Pancreas (tissue), 10 donors: Measurements from ENCODE around the gene AGAP3. TPM values are rescaled to one million over a fixed set of nuclear protein-coding genes. Genes with fewer than 3 reads are reported as not detected.
A peak's percentile ranks its signal among the peaks of the same experiment; 100 is the strongest.

Experiments used
- ATAC-seq, 4 donors: fragments of 200-7000 bp; cut with Tn5 transposase; one replicate each; pipeline versions ENCODE4 v1.8.0 to v1.9.1; 2020; ENCODE audit warnings: mild to moderate bottlenecking in 4 of 4, moderate library complexity in 4 of 4
- DNase-seq, 6 donors: peaks; one replicate each; pipeline ENCODE4 v3.0.0-alpha.2; 2020
- FAIRE-seq: peaks from 2 replicates; lab custom pipeline; 2012; peaks lifted over from hg19 to GRCh38; lab: Jason Lieb, UNC
- H3K27ac ChIP-seq, 4 donors: fragments of 200-600 bp; sonication (generic); 1 replicate in 3 of 4; 2 replicates in 1 of 4; pipeline versions ENCODE4 v1.5.0 to v1.8.0; 2020
- H3K27me3 ChIP-seq, 4 donors: fragments of 200-600 bp; one replicate each; pipeline ENCODE4 v1.8.0; 2021
- H3K36me3 ChIP-seq, 3 donors: fragments of 200-600 bp; sonication (generic) in 1 of 3; one replicate each; pipeline versions ENCODE4 v1.5.0 to v1.8.0; 2020 to 2021
- H3K4me1 ChIP-seq, 3 donors: fragments of 200-600 bp; one replicate each; pipeline ENCODE4 v1.8.0; 2021
- H3K4me3 ChIP-seq, 4 donors: fragments of 200-600 bp; sonication (generic) in 2 of 4; one replicate each; pipeline versions ENCODE4 v1.5.0 to v1.8.0; 2020 to 2021
- H3K9me3 ChIP-seq, 4 donors: fragments of 200-600 bp; one replicate each; pipeline ENCODE4 v1.8.0; 2021
- WGBS, 2 donors: extraction: QIAGEN DNeasy Blood & Tissue Kit; methylation state at CpG; one replicate each; pipeline ENCODE4 v1.1.7; 2013; 5-methylcytosine and 5-hydroxymethylcytosine counted together
- intact Hi-C, 3 donors: fragments of 100-400 bp; cut with DNase I; formaldehyde crosslinking; loops; one replicate each; pipeline versions ENCODE4 v1.11.1 to v1.14.2; 2022
- polyA plus RNA-seq, 2 donors: library from polyadenylated mRNA; stranded (reverse); fragments of 200-250 nt; gene quantifications; one replicate each; pipeline ENCODE4 v1.2.3, GENCODE V29; 2013
- total RNA-seq, 6 donors: library from RNA; stranded (reverse); fragmentation: NEBNext Ultra II Directional in 4 of 6; extraction: Animal tissue kit (Norgen Biotek cat#: 25700) in 4 of 6; gene quantifications; one replicate each; pipeline versions ENCODE4 v1.2.1 to v1.2.4, GENCODE V29; 2021 to 2023
- TF ChIP-seq, protein P1 (sequence below), 4 donors: fragments of 200-600 bp; sonication (generic) in 3 of 4; IDR thresholded peaks; one replicate each; pipeline versions ENCODE4 v1.5.0 to v1.8.0; 2021; ENCODE audit warnings: antibody characterized with exemption in 4 of 4
- donor health status: healthy with polysubstance abuse.
- donor health status: DM: no; HTN: no; CAD: no; lungs with moderate emphysema.
- donor health status: DM: no; HTN: no; CAD: no.
- donor health status: control.
- donor health status: control.
- donor health status: Bipolar disorder and iron deficiency.
- donor health status: DM: yes; HTN: yes; CAD: no.
- donor health status: DM: no; HTN: no; CAD: no.
- donor health status: DM: no; HTN: no; CAD: no.
- donor health status: DM: yes; HTN: yes; CAD: no.

AGAP3 gene
- total and polyA plus RNA-seq, 8 donors: 41.5 to 93.9 (median 58.4) TPM

DNA sequence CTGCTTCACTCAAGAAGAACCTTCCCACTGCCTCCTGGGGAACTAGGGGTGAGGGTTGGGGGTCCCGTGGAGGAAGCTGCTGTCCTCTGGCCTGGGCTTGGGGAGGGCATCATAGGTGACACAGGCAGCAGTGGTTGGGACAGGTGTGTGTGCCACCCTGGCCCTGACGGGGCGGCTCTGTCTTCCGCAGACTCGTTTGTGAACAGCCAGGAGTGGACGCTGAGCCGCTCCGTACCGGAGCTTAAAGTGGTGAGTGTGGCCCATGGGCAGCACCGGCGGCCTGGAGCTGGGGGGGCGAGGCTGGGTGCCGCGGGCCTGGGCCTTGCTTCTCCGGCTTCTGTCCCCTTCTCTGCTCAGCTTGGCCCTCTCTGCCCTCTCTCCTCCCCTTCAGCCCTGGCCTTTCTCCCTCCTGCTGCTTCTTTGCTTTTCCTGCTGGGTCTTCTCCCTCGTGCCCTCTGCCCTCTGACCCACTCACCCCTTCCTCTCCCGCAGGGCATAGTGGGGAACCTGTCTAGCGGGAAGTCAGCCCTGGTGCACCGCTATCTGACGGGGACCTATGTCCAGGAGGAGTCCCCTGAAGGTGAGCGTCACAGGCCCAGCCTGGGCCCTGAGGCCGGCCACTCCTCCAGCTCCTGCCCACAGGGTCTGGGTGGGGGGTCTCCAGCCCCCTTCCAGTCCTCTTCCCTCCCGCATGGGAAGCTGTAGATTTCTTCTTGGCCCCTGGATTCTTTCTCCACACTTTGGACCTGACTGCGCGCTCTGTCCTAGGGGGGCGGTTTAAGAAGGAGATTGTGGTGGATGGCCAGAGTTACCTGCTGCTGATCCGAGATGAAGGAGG is 30.5 kb downstream of the AGAP3 start:
- ATAC-seq (no peak), FAIRE-seq (no peak), DNase-seq (peak in 1 of 6 donors; percentile 77)
- 92 to 94% methylated on average over 27 of the region's 27 CpGs for WGBS, 2 donors
- TF ChIP-seq, protein P1, sequence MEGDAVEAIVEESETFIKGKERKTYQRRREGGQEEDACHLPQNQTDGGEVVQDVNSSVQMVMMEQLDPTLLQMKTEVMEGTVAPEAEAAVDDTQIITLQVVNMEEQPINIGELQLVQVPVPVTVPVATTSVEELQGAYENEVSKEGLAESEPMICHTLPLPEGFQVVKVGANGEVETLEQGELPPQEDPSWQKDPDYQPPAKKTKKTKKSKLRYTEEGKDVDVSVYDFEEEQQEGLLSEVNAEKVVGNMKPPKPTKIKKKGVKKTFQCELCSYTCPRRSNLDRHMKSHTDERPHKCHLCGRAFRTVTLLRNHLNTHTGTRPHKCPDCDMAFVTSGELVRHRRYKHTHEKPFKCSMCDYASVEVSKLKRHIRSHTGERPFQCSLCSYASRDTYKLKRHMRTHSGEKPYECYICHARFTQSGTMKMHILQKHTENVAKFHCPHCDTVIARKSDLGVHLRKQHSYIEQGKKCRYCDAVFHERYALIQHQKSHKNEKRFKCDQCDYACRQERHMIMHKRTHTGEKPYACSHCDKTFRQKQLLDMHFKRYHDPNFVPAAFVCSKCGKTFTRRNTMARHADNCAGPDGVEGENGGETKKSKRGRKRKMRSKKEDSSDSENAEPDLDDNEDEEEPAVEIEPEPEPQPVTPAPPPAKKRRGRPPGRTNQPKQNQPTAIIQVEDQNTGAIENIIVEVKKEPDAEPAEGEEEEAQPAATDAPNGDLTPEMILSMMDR (IDR thresholded peaks at IDR 0.05): no peak
- H3K27me3 ChIP-seq: no peaks in the 10 kb centered on the region
- no peak overlapping the region for H3K27ac ChIP-seq
- intact Hi-C loops: no loop called here
- no peaks in the 10 kb centered on the region for H3K9me3 ChIP-seq
- no peak overlapping the region for H3K4me3 ChIP-seq
- H3K36me3 ChIP-seq: peaks cover 0 to 34% (median 19%) of the 10 kb centered on the region in 3 donors
- H3K4me1 ChIP-seq: peaks cover 4 to 13% (median 6%) of the 10 kb centered on the region in 3 donors

DNA sequence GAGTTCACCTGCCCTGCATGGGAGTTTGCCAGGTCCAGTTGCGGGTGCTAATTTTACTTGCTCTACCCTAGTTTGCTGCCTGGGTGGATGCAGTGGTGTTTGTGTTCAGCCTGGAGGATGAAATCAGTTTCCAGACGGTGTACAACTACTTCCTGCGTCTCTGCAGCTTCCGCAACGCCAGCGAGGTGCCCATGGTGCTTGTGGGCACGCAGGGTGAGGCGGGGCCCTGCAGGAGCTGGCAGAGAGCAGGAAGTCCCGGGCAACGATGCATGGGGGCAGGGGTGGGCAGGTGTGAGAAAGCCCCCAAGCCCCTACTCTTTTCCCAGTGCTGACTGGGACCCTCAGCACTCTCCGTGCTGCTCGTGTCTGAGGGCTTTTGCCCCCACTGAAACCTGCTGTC is 31.3 kb downstream of the AGAP3 start:
- Histone ChIP-seq H3K27me3 (no peaks in the 10 kb centered on the region), H3K27ac (no peak overlapping the region), H3K4me3 (no peak overlapping the region), H3K9me3 (no peaks in the 10 kb centered on the region), H3K36me3 (peaks cover 0 to 34% (median 19%) of the 10 kb centered on the region in 3 donors), H3K4me1 (peaks cover 4 to 12% (median 6%) of the 10 kb centered on the region in 3 donors)
- intact Hi-C loops: no loop called here
- 91 to 92% methylated on average over 12 of the region's 12 CpGs for WGBS, 2 donors
- TF ChIP-seq, protein P1 (IDR thresholded peaks at IDR 0.05): no peak
- ATAC-seq (no peak), DNase-seq (peak in 2 of 6 donors; percentile 19 to 59), FAIRE-seq (no peak)

DNA sequence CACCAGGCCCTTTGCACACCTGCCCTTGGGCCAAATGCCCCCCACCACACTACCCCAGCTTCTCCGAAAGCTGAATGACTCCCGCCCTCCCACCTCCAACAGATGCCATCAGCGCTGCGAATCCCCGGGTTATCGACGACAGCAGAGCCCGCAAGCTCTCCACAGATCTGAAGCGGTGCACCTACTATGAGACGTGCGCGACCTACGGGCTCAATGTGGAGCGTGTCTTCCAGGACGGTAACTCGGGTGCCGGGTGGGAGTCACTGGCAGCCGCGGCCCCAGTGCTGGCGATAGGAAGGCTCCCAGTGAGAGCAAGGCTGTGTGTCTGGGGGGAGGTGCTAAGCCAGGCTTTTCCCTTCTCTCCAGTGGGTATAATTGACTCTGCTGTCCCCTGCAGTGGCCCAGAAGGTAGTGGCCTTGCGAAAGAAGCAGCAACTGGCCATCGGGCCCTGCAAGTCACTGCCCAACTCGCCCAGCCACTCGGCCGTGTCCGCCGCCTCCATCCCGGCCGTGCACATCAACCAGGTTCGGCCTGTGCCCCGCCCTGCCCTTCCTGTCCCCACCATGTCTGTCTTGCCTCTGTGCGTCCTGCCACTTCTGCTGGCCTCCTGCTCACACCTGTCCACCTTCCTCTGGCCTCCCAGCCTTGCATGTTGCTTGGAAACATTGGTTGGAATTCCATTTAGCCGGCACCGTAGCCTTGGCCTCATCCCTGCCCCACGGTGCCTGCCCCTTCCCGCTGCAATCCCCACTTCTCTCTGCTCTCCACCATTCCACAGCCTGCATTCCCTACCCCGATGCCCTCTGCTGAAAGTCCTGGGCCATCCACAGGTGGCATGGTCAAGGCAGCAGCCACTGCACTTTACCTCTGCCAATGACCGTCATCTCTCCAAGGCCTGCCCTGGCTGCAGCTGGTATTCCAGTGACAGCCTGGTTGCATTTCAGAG is 32.1 kb downstream of the AGAP3 start:
- Histone ChIP-seq H3K27ac (no peak overlapping the region), H3K4me1 (peaks cover 4 to 8% (median 6%) of the 10 kb centered on the region in 3 donors), H3K27me3 (no peaks in the 10 kb centered on the region), H3K36me3 (peaks cover 0 to 43% (median 19%) of the 10 kb centered on the region in 3 donors), H3K9me3 (no peaks in the 10 kb centered on the region), H3K4me3 (no peak overlapping the region)
- ATAC-seq (no peak), DNase-seq (peak in 1 of 6 donors; percentile 58), FAIRE-seq (no peak)
- TF ChIP-seq, protein P1 (IDR thresholded peaks at IDR 0.05): no peak
- intact Hi-C loops: no loop called here
- 91% methylated on average over 38 of the region's 38 CpGs for WGBS, 2 donors

DNA sequence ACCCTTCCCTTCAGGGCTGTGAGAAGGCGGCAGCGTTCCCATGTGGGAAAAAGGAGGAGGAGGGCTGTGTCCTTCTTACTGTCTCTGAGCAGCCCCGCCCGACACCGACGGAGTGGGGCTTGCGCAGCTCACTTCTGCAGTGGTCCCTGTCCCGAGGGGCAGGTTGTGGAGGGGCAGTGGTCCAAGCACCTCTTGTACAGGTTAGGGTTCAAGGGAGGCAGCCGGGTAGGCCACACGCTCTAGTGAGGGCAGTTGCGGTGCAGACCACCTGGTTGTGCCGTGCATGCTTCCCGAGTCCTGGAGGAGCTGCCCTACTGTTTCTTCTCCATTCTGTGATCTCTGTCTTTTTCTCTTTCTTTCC is 32.8 kb downstream of the AGAP3 start:
- Histone ChIP-seq H3K36me3 (peaks cover 0 to 43% (median 19%) of the 10 kb centered on the region in 3 donors), H3K4me1 (peaks cover 2 to 4% (median 2%) of the 10 kb centered on the region in 3 donors), H3K27ac (no peak overlapping the region), H3K4me3 (no peak overlapping the region), H3K27me3 (no peaks in the 10 kb centered on the region), H3K9me3 (no peaks in the 10 kb centered on the region)
- 93 to 94% methylated on average over 13 of the region's 13 CpGs for WGBS, 2 donors
- TF ChIP-seq, protein P1 (IDR thresholded peaks at IDR 0.05): no peak
- intact Hi-C loops: no loop called here
- DNase-seq: peak in 1 of 6 donors; percentile 69
- no peak for ATAC-seq
- no peak for FAIRE-seq
